Ovary (tissue), 9 donors: ENCODE measurements around the gene THSD4. TPM values are rescaled to one million over a fixed set of nuclear protein-coding genes. Genes with fewer than 3 reads are reported as not detected.

Experiments
- DNase-seq, 5 donors: peaks; one replicate each; pipeline ENCODE4 v3.0.0-alpha.2; 2019 to 2020
- H3K27ac ChIP-seq, 2 donors: fragments of 200-600 bp; one replicate each; pipeline versions ENCODE4 v1.5.1 to v1.8.0; 2019 to 2022
- H3K27me3 ChIP-seq: fragments of 200-600 bp; one replicate; pipeline ENCODE4 v1.8.0; 2022
- H3K36me3 ChIP-seq: fragments of 200-600 bp; sonication (generic); one replicate; pipeline ENCODE4 v1.5.1; 2019
- H3K4me1 ChIP-seq: one replicate; pipeline ENCODE4 v1.8.1; 2013; ENCODE audit warnings: mild to moderate bottlenecking, moderate library complexity; ENCODE audit not compliant: insufficient read depth
- H3K4me3 ChIP-seq: fragments of 200-600 bp; sonication (generic); one replicate; pipeline ENCODE4 v1.5.1; 2017
- H3K9me3 ChIP-seq, 2 donors: fragments of 200-600 bp in 1 of 2; sonication (generic) in 1 of 2; one replicate each; pipeline versions ENCODE4 v1.5.1 to v1.8.1; 2013 to 2019; ENCODE audit warnings: mild to moderate bottlenecking in 1 of 2, moderate library complexity in 1 of 2
- CTCF ChIP-seq, 3 donors: fragments of 450-650 bp in 2 of 3; fragments of 200-600 bp in 1 of 3; IDR thresholded peaks; one replicate each; pipeline versions ENCODE4 v1.5.1 to v1.8.0; 2016 to 2022; ENCODE audit warnings: antibody characterized with exemption in 3 of 3, mild to moderate bottlenecking in 1 of 3
- EP300 ChIP-seq: sonication (generic); formaldehyde crosslinking; IDR thresholded peaks from one replicate; pipeline ENCODE4 v1.6.1; 2017; ENCODE audit warnings: antibody characterized with exemption
- POLR2A ChIP-seq: fragments of 450-650 bp; IDR thresholded peaks from one replicate; pipeline ENCODE4 v1.6.1; 2017; ENCODE audit warnings: antibody characterized with exemption, mild to moderate bottlenecking, moderate library complexity
- WGBS, 3 donors: extraction: QIAGEN DNeasy Blood & Tissue Kit in 1 of 3; methylation state at CpG; one replicate each; pipeline versions ENCODE4 v1.1.5 to v1.1.7; 2013 to 2017; 5-methylcytosine and 5-hydroxymethylcytosine counted together
- intact Hi-C, 4 donors: fragments of 100-400 bp; cut with DNase I; formaldehyde crosslinking; loops; one replicate each; pipeline versions ENCODE4 v1.11.0 to v1.15.1; 2022 to 2023
- polyA plus RNA-seq, 2 donors: library from polyadenylated mRNA; stranded (reverse); fragments of 200-250 nt in 1 of 2; fragments of 350-450 nt in 1 of 2; fragmentation: Illumina TruSeq in 1 of 2; extraction: RNeasy Lipid Tissue Mini Kit (QIAGEN cat#74804) in 1 of 2; gene quantifications; one replicate each; pipeline ENCODE4 v1.2.3, GENCODE V29; 2013 to 2014
- total RNA-seq, 7 donors: library from RNA; depleted of rRNA in 2 of 7; stranded (reverse); fragments of >200 nt in 2 of 7; fragmentation: NEBNext Ultra II Directional in 3 of 7; extraction: Animal tissue kit (Norgen Biotek cat#: 25700) in 3 of 7; gene quantifications; one replicate each; pipeline versions ENCODE4 v1.1.0 to v1.2.4, GENCODE V29; 2016 to 2023
- donor health status: DM: no; HTN: no; CAD: no; lungs with moderate emphysema.
- donor health status: DM: no; HTN: no; CAD: no.
- donor health status: Bipolar disorder and iron deficiency.
- donor health status: DM: yes; HTN: yes; CAD: no.
- donor health status: DM: no; HTN: no; CAD: no.
- donor health status: DM: yes; HTN: yes; CAD: no.

The THSD4 gene
- total and polyA plus RNA-seq, 9 donors: 3.2 to 53.4 (median 13.5) TPM

DNA sequence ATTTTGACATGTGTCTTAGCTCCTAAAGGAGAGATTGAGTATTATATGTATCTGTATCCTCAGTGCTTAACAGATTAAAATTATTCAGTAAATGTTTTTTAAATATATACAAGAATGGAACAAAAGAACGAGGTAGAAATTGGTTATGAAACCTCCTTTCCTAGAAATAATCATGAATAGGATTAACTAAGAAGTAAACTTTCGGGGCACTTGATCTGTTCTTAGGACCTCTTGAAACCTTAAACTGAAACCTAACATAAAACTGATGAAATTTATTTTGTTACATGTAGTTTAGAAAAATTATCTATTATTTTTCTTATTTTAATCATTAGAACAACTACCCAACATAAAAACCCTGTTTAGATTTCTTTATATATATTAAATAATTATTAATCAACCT lies 311.5 kb downstream of the THSD4 start:
- Histone ChIP-seq H3K4me3 (no peak overlapping the region), H3K4me1 (no peaks in the 10 kb centered on the region), H3K36me3 (no peaks in the 10 kb centered on the region), H3K9me3 (no peaks in the 10 kb centered on the region), H3K27ac (no peak overlapping the region), H3K27me3 (no peaks in the 10 kb centered on the region)
- intact Hi-C loops: no loop called here
- TF ChIP-seq EP300 (no peak), CTCF (IDR thresholded peaks at IDR 0.05) (no peak), POLR2A (no peak)
- 90 to 94% (median 93%) methylated on average over 2 of the region's 2 CpGs for WGBS, 3 donors
- no peak for DNase-seq

DNA sequence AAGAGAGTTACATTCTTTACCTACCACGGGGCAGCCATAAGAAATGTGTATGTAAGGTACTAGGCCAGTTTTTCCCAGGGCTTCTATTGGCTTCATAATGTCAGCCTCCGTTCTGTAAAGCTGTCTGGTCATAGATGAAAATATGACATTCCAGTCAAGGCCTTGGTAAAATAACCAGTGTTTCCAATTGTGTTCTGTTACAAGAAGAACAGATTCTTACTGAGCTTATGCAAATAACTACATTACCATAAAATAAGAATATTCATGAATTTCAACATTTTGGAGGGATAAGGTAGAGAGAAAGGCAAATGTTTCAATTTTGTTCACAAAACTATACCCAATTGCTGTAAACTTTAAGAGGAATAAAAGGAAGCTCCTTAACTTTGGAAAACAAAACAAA lies 315.5 kb downstream of the THSD4 start:
- TF ChIP-seq CTCF (IDR thresholded peaks at IDR 0.05) (no peak), EP300 (no peak), POLR2A (no peak)
- Histone ChIP-seq H3K9me3 (no peaks in the 10 kb centered on the region), H3K27me3 (no peaks in the 10 kb centered on the region), H3K4me1 (no peaks in the 10 kb centered on the region), H3K36me3 (no peaks in the 10 kb centered on the region), H3K27ac (no peak overlapping the region), H3K4me3 (no peak overlapping the region)
- no peak for DNase-seq
- 87 to 95% (median 90%) methylated on average over 2 of the region's 2 CpGs for WGBS, 3 donors
- intact Hi-C loops: loop anchor here in 1 of 4 donors (5.0 kb wide), 1 partner anchor 423 kb away; no protein-coding TSS in a partner anchor

DNA sequence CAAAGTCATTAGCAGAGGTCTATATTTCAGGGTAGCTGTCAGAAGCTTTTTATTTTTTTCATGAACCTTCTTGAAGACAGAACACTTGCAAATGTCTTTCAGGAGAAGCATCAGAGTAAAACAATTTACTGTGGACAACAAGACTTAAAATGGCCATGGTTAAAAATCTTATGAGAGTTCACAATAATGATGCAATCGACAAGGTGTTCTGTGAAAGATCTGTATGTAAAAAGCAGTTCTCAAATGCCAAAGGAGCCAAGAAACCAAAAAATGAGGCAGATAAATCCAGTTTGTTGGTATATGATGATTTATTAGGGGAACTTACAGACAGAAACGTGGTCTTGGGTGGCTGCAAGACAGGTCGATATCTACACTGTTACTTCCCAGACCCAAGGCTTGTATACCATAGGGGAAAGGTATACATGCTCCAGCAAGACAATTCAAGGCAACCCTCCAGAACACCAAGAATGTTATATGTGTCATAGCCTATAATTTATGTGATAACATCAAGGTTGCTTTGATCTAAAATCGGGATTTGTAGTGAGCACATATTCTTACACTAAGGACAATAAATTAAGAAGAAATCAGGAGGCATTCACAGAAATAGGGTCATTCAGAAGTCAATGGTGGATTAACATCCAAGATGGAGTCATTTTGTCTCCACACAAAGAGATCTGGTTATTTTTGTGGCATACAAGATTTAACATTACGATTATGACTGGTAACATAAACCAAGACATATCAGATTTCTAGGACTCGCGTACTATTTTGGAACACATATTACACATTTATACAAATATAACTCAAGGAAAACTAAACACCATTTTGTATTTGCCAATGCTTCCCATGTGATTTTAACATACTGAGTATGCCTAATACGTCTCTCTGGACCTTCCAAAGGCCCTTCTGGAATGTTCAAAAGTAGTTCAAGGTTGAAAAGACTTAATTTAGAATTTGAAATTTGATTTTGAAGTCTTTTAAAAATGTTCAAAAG lies 316.4 kb downstream of the THSD4 start:
- Histone ChIP-seq H3K36me3 (no peaks in the 10 kb centered on the region), H3K4me1 (no peaks in the 10 kb centered on the region), H3K27me3 (no peaks in the 10 kb centered on the region), H3K27ac (no peak overlapping the region), H3K9me3 (no peaks in the 10 kb centered on the region), H3K4me3 (no peak overlapping the region)
- no peak for DNase-seq
- TF ChIP-seq EP300 (no peak), CTCF (IDR thresholded peaks at IDR 0.05) (no peak), POLR2A (no peak)
- intact Hi-C loops: loop anchor here in 1 of 4 donors (5.0 kb wide), 1 partner anchor 424 kb away; no protein-coding TSS in a partner anchor
- 80 to 84% (median 81%) methylated on average over 8 of the region's 8 CpGs for WGBS, 3 donors

- DNase-seq: no peak
- no peak overlapping the region for H3K4me3 ChIP-seq
- intact Hi-C loops: loop anchor here in 1 of 4 donors (5.0 kb wide), 1 partner anchor 426 kb away; no protein-coding TSS in a partner anchor
- H3K4me1 ChIP-seq: no peaks in the 10 kb centered on the region
- H3K27me3 ChIP-seq: no peaks in the 10 kb centered on the region
- H3K27ac ChIP-seq: no peak overlapping the region
- 90 to 100% (median 91%) methylated on average over 1 of the region's 1 CpG for WGBS, 3 donors
- H3K36me3 ChIP-seq: no peaks in the 10 kb centered on the region
- TF ChIP-seq EP300 (no peak), CTCF (IDR thresholded peaks at IDR 0.05) (no peak), POLR2A (no peak)
- no peaks in the 10 kb centered on the region for H3K9me3 ChIP-seq
These were observed 318.1 kb downstream of the THSD4 start for GRCh38 chr15:71433402-71433801.
